OCI-LY1 (cell line): ENCODE data around the gene ROCK2.

ENCODE experiments used
- EZH2 ChIP-seq: fragments of 200-600 bp; sonication (generic), shearing (Covaris generic); IDR thresholded peaks from 2 replicates; pipeline ENCODE4 v1.8.0; 2017; ENCODE audit warnings: borderline replicate concordance, mixed run types, mild to moderate bottlenecking, antibody characterized with exemption, low read length, moderate library complexity, mixed read lengths
- TF ChIP-seq, protein P1 (sequence below): fragments of 200-600 bp; sonication (generic), shearing (Covaris generic); IDR thresholded peaks from 2 replicates; pipeline ENCODE4 v1.5.1; 2017; ENCODE audit warnings: mild to moderate bottlenecking, antibody characterized with exemption, low read length, moderate library complexity, mixed read lengths

DNA sequence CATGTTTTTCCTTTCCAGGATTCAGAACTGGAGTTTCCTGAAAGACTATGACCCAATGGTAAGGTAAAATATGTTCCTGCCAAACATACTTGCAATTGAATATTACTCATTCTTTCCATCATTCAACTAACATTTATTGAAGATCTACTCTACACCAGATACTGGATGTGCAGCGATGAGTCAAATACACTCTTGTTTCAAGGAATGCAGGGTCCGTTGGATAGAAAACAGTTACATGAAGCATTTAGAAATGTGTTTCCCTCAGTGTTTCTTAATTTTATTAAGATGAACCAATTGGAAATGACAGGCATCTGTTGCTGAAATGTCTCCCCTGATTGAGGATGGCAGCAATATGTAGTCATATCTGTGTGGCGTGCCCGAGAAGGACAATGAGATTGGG is 203.9 kb downstream of the ROCK2 start:
- TF ChIP-seq, protein P1, sequence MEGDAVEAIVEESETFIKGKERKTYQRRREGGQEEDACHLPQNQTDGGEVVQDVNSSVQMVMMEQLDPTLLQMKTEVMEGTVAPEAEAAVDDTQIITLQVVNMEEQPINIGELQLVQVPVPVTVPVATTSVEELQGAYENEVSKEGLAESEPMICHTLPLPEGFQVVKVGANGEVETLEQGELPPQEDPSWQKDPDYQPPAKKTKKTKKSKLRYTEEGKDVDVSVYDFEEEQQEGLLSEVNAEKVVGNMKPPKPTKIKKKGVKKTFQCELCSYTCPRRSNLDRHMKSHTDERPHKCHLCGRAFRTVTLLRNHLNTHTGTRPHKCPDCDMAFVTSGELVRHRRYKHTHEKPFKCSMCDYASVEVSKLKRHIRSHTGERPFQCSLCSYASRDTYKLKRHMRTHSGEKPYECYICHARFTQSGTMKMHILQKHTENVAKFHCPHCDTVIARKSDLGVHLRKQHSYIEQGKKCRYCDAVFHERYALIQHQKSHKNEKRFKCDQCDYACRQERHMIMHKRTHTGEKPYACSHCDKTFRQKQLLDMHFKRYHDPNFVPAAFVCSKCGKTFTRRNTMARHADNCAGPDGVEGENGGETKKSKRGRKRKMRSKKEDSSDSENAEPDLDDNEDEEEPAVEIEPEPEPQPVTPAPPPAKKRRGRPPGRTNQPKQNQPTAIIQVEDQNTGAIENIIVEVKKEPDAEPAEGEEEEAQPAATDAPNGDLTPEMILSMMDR: no peak
- no peak for TF ChIP-seq EZH2
